PFSK-1 (cell line): ENCODE results near the gene KCNC3.

Experiments
- FOXP2 ChIP-seq: optimal IDR thresholded peaks from 2 replicates; pipeline ENCODE3; 2011; ENCODE audit warnings: borderline replicate concordance, control low read depth, inconsistent platforms; ENCODE audit not compliant: insufficient read depth; ENCODE audit errors: extremely low read length, extremely low read depth
- SIN3A ChIP-seq: IDR thresholded peaks from 2 replicates; pipeline ENCODE4 v1.6.1; 2012; ENCODE audit warnings: mild to moderate bottlenecking, low read length, moderate library complexity, borderline replicate concordance; ENCODE audit not compliant: insufficient read depth
- TAF1 ChIP-seq: IDR thresholded peaks from 2 replicates; pipeline ENCODE4 v1.6.1; 2012; ENCODE audit warnings: low read length, control low read depth, borderline replicate concordance; ENCODE audit not compliant: insufficient read depth
- TF ChIP-seq, protein P1 (sequence below), 2 experiments: IDR thresholded peaks; 2 replicates each; pipeline versions ENCODE4 v1.6.1 to v1.8.0; 2011 to 2012; ENCODE audit warnings: low read depth in 2 of 2, low read length in 2 of 2, control low read depth in 1 of 2, inconsistent platforms in 1 of 2, mild to moderate bottlenecking in 1 of 2, moderate library complexity in 1 of 2; ENCODE audit not compliant: insufficient read depth in 1 of 2

DNA sequence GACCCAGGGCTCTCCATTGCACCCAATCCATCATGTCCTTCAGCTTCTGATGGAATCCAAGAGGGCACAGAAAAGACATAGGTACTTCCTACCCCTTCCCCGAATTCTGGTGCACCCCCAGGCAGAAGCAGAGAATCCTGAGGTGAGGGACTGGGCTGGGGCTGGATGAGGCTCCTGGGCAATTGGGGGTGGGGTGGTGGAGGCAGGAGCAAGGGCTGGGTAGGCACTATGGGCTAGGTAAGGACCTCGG is 2.7 kb upstream of the KCNC3 start:
- TF ChIP-seq TAF1: no peak
- TF ChIP-seq SIN3A: no peak
- TF ChIP-seq, protein P1, sequence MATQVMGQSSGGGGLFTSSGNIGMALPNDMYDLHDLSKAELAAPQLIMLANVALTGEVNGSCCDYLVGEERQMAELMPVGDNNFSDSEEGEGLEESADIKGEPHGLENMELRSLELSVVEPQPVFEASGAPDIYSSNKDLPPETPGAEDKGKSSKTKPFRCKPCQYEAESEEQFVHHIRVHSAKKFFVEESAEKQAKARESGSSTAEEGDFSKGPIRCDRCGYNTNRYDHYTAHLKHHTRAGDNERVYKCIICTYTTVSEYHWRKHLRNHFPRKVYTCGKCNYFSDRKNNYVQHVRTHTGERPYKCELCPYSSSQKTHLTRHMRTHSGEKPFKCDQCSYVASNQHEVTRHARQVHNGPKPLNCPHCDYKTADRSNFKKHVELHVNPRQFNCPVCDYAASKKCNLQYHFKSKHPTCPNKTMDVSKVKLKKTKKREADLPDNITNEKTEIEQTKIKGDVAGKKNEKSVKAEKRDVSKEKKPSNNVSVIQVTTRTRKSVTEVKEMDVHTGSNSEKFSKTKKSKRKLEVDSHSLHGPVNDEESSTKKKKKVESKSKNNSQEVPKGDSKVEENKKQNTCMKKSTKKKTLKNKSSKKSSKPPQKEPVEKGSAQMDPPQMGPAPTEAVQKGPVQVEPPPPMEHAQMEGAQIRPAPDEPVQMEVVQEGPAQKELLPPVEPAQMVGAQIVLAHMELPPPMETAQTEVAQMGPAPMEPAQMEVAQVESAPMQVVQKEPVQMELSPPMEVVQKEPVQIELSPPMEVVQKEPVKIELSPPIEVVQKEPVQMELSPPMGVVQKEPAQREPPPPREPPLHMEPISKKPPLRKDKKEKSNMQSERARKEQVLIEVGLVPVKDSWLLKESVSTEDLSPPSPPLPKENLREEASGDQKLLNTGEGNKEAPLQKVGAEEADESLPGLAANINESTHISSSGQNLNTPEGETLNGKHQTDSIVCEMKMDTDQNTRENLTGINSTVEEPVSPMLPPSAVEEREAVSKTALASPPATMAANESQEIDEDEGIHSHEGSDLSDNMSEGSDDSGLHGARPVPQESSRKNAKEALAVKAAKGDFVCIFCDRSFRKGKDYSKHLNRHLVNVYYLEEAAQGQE (IDR thresholded peaks at IDR 0.05; ENCODE audit: insufficient read depth in 1 of 2, low read depth in 2 of 2, low read length in 2 of 2): no peak
- TF ChIP-seq FOXP2: no peak
